Fibroblast of lung (primary cell): Measurements from ENCODE around the gene CPNE4.

Source experiments
- CTCF ChIP-seq, 2 donors: IDR thresholded peaks in 1 of 2; conservative IDR thresholded peaks in 1 of 2; 1 replicate in 1 of 2; 2 replicates in 1 of 2; pipeline ENCODE4 v1.5.1; 2011 to 2012; ENCODE audit warnings: low read length in 2 of 2, control low read depth in 1 of 2, inconsistent platforms in 1 of 2, low read depth in 1 of 2, mild to moderate bottlenecking in 1 of 2
- EZH2 ChIP-seq: IDR thresholded peaks from 2 replicates; pipeline ENCODE4 v1.5.1; 2012; ENCODE audit warnings: low read length, control low read depth, mild to moderate bottlenecking; ENCODE audit errors: missing control alignments

DNA sequence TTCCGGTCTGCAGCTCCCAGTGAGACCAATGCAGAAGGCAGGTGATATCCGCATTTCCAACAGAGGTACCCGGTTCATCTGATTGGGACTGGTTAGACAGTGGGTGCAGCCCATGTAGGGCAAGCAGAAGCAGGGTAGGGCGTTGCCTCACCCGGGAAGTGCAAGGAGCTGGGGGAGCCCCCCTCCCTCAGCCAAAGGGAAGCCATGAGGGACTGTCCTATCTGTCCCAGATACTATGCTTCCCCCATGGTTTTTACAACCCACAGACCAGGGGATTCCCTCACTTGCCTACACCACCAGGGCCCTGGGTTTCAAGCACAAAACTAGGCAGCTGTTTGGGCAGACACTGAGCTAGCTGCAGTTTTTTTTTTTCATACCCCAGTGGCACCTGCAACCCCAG, 71.8 kb downstream of the CPNE4 start:
- no peak for TF ChIP-seq CTCF (conservative IDR thresholded peaks at IDR 0.05 in 1 of 2, IDR thresholded peaks at IDR 0.05 in 1 of 2; ENCODE audit: low read depth in 1 of 2, low read length in 2 of 2)
- TF ChIP-seq EZH2 = no peak
